ENCODE measurements around the gene MAF.

Gene MAF

DNA sequence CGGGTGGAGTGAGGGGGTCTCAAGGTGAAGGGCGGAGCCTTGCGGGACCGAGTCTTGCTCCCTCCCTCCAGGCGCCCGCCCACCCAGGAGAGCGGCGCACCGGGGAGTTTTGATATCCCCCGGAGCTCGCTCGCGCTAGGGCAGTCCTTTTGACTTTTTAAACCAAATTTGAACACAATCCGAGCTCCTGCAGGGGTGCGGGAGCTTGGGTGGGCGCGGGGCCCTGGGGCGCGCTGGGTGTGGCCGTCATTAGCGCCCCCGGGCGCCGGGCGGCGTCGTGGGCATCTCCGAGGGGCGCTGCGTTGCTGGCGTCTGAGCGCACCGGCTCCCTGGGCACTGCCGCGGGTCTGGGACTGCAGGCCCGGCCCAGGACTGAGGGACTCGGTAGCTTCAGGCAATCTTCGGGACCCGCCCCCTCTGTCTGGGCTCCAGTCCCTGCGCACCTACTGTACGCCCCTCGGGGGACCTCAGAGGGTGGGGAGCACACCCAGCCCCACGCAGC, 10.9 kb downstream of the MAF start:
- no peaks in the 10 kb centered on the region for H3K36me3 ChIP-seq (ENCODE audit: insufficient read depth, low read length)
- no peak overlapping the region for H3K4me3 ChIP-seq

DNA sequence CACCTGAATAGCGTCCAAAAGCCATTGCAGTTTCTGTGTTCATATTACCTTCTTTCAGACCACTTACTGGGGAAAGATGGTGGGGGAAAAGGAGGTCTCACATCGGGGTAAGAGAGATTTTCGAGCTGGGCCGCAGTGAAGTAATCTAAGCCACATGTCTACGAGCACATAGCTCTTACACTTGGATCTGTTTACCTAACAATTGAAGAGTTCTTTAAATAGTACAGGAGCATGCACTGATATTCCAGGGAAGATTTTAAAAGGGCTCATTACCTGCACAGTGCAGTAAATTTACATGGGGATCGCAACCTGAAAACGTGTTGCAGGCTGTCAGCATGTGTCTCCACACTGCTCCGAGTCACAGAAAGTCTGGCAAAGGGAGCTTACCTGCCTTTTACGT, 12.6 kb downstream of the MAF start:
- Histone ChIP-seq H3K9me3 (ENCODE audit: low read depth, low read length) (no peaks in the 10 kb centered on the region), H3K27ac (no peak overlapping the region), H3K36me3 (ENCODE audit: insufficient read depth, low read length) (no peaks in the 10 kb centered on the region), H3K4me3 (no peak overlapping the region), H3K9ac (ENCODE audit: insufficient read length) (no peak overlapping the region)
- no peak for DNase-seq (ENCODE audit: low read depth, low spot score)
- TF ChIP-seq FOXP2 (optimal IDR thresholded peaks at IDR 0.05; ENCODE audit: control extremely low read depth, extremely low read length, insufficient read depth) (no peak), POLR2AphosphoS5 (IDR thresholded peaks at IDR 0.05; ENCODE audit: borderline replicate concordance, low read depth, low read length) (no peak), EZH2 (IDR thresholded peaks at IDR 0.05) (no peak)

More for the DNA sequence above, 10.9 kb downstream of the MAF start:
- H3K9me3 ChIP-seq (ENCODE audit: low read depth, low read length) = no peaks in the 10 kb centered on the region
- TF ChIP-seq EZH2 (IDR thresholded peaks at IDR 0.05) (no peak), FOXP2 (optimal IDR thresholded peaks at IDR 0.05; ENCODE audit: control extremely low read depth, extremely low read length, insufficient read depth) (no peak), POLR2AphosphoS5 (IDR thresholded peaks at IDR 0.05; ENCODE audit: borderline replicate concordance, low read depth, low read length) (no peak)
- no peak overlapping the region for H3K9ac ChIP-seq (ENCODE audit: insufficient read length)
- H3K27ac ChIP-seq = no peak overlapping the region
- no peak for DNase-seq (ENCODE audit: low read depth, low spot score)

GRCh38 chr16:79587296-79587695, 13.2 kb downstream of the MAF start:
- TF ChIP-seq FOXP2 (optimal IDR thresholded peaks at IDR 0.05; ENCODE audit: control extremely low read depth, extremely low read length, insufficient read depth) (no peak), POLR2AphosphoS5 (IDR thresholded peaks at IDR 0.05; ENCODE audit: borderline replicate concordance, low read depth, low read length) (no peak), EZH2 (IDR thresholded peaks at IDR 0.05) (no peak)
- no peak overlapping the region for H3K27ac ChIP-seq
- H3K9me3 ChIP-seq (ENCODE audit: low read depth, low read length) = no peaks in the 10 kb centered on the region
- H3K36me3 ChIP-seq (ENCODE audit: insufficient read depth, low read length) = no peaks in the 10 kb centered on the region
- DNase-seq (ENCODE audit: low read depth, low spot score) = no peak
- H3K9ac ChIP-seq (ENCODE audit: insufficient read length) = no peak overlapping the region
- no peak overlapping the region for H3K4me3 ChIP-seq

GRCh38 chr16:79582789-79583188, 17.7 kb downstream of the MAF start:
- TF ChIP-seq POLR2AphosphoS5 (IDR thresholded peaks at IDR 0.05; ENCODE audit: borderline replicate concordance, low read depth, low read length) = no peak
- TF ChIP-seq EZH2 (IDR thresholded peaks at IDR 0.05) = no peak
- no peak for TF ChIP-seq FOXP2 (optimal IDR thresholded peaks at IDR 0.05; ENCODE audit: control extremely low read depth, extremely low read length, insufficient read depth)
- H3K36me3 ChIP-seq (ENCODE audit: insufficient read depth, low read length) = no peaks in the 10 kb centered on the region
- H3K27ac ChIP-seq = no peak overlapping the region
- H3K9ac ChIP-seq (ENCODE audit: insufficient read length) = no peak overlapping the region
- H3K4me3 ChIP-seq = no peak overlapping the region
- no peaks in the 10 kb centered on the region for H3K9me3 ChIP-seq (ENCODE audit: low read depth, low read length)
- DNase-seq (ENCODE audit: low read depth, low spot score) = no peak

- H3K4me3 ChIP-seq = no peak overlapping the region
- no peaks in the 10 kb centered on the region for H3K36me3 ChIP-seq (ENCODE audit: insufficient read depth, low read length)
- no peak overlapping the region for H3K9ac ChIP-seq (ENCODE audit: insufficient read length)
- no peak for DNase-seq (ENCODE audit: low read depth, low spot score)
- H3K27ac ChIP-seq = no peak overlapping the region
- no peaks in the 10 kb centered on the region for H3K9me3 ChIP-seq (ENCODE audit: low read depth, low read length)
- TF ChIP-seq POLR2AphosphoS5 (IDR thresholded peaks at IDR 0.05; ENCODE audit: borderline replicate concordance, low read depth, low read length) = no peak
- TF ChIP-seq FOXP2 (optimal IDR thresholded peaks at IDR 0.05; ENCODE audit: control extremely low read depth, extremely low read length, insufficient read depth) = no peak
- no peak for TF ChIP-seq EZH2 (IDR thresholded peaks at IDR 0.05)
Observed at GRCh38 chr16:79580453-79581191, 19.9 kb downstream of the MAF start.

DNA sequence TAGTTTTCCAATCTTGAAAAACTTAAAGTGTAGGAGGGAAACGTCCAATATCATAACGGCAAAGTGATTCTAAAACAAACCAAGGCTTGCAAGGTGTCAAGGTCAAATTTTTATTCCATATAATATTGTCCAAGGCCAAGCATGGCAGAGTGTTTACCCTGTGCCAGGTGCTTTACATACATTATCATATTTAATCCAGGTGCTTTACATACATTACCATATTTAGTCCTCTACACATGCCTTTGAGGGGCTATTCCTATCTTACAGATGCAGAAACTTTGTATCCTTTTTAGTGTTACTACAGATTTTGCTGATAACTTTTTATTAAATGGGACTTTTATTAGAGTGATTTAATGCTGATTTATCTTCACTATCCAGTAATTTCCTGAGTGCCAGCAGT, 23.9 kb downstream of the MAF start:
- Histone ChIP-seq H3K27ac (no peak overlapping the region), H3K36me3 (ENCODE audit: insufficient read depth, low read length) (no peaks in the 10 kb centered on the region), H3K9ac (ENCODE audit: insufficient read length) (no peak overlapping the region), H3K9me3 (ENCODE audit: low read depth, low read length) (no peaks in the 10 kb centered on the region), H3K4me3 (no peak overlapping the region)
- no peak for DNase-seq (ENCODE audit: low read depth, low spot score)
- TF ChIP-seq EZH2 (IDR thresholded peaks at IDR 0.05) (no peak), POLR2AphosphoS5 (IDR thresholded peaks at IDR 0.05; ENCODE audit: borderline replicate concordance, low read depth, low read length) (no peak)

DNA sequence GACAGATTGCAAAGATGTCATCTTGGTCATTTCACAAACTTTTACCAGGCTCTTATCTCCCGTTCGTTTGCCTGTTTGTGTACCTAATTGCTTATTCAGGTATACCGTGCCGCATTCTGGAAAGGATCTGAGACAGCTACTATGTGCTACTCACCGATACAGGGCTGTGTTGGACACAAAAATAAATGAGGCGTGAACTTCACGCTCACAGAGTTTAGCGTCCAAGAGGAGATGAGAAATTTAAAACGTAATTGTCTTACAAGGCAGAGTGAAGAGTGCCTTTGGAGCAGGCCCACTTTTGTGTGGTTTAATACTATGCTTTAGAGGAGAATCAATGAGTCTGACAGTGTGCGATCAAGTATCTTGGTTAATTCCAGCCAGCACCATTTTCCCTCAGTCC, 26.7 kb downstream of the MAF start:
- Histone ChIP-seq H3K27ac (no peak overlapping the region), H3K36me3 (ENCODE audit: insufficient read depth, low read length) (no peaks in the 10 kb centered on the region), H3K9ac (ENCODE audit: insufficient read length) (no peak overlapping the region), H3K4me3 (no peak overlapping the region), H3K9me3 (ENCODE audit: low read depth, low read length) (no peaks in the 10 kb centered on the region)
- no peak for DNase-seq (ENCODE audit: low read depth, low spot score)
- TF ChIP-seq EZH2 (IDR thresholded peaks at IDR 0.05) (no peak), FOXP2 (optimal IDR thresholded peaks at IDR 0.05; ENCODE audit: control extremely low read depth, extremely low read length, insufficient read depth) (no peak), POLR2AphosphoS5 (IDR thresholded peaks at IDR 0.05; ENCODE audit: borderline replicate concordance, low read depth, low read length) (no peak)

DNA sequence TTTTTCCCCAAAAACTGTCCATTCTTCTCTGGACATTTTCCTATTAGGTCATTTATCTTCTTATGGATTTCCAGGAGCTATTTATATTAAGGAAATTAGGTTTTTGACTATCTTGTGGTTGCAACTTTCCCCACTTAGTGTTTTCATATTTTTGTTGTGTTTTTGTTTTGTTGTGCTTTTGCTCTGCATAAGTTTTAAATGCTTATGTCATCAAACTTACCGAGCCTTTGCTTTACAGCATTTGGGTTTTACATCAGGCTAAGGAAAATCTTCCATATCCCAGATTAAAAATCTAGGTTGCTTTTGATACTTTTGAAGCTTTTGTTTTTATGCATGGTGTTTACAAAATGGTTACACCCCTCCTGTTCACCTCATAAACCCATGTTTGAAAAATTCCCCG, 27.5 kb downstream of the MAF start:
- H3K27ac ChIP-seq = no peak overlapping the region
- no peaks in the 10 kb centered on the region for H3K36me3 ChIP-seq (ENCODE audit: insufficient read depth, low read length)
- H3K4me3 ChIP-seq = no peak overlapping the region
- no peak overlapping the region for H3K9ac ChIP-seq (ENCODE audit: insufficient read length)
- TF ChIP-seq POLR2AphosphoS5 (IDR thresholded peaks at IDR 0.05; ENCODE audit: borderline replicate concordance, low read depth, low read length) (no peak), EZH2 (IDR thresholded peaks at IDR 0.05) (no peak)
- DNase-seq (ENCODE audit: low read depth, low spot score) = no peak
- no peaks in the 10 kb centered on the region for H3K9me3 ChIP-seq (ENCODE audit: low read depth, low read length)

Measured in SK-N-MC (cell line).